Measurements from ENCODE around the gene HMGN3. TPM values are rescaled to one million over a fixed set of nuclear protein-coding genes. Genes with fewer than 3 reads are reported as not detected.

The HMGN3 gene
- total RNA-seq, 1 donor from 2014 or later = 29.9 TPM

DNA sequence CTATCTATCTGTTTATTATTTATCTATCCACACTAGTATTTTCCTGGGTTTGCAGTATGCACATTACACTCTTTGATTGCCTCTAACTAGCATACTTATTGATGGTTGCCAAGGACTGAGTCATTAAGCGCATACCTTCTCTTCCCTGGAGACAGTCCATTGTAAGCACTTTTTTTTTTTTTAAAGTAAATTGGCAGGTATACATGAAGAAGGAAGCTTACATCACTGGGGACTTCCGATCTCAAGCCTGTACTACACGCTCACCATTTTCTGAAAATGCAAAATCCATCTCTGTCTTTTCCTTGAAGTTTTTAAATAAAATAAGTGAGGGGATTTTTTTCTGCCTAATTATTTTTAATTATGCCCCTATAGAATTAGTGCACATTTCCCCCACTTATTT is 63.5 kb downstream of the HMGN3 start:
- intact Hi-C loops (cut with micrococcal nuclease) = no loop called here
- Mint-ChIP-seq H3K4me3 (no peak overlapping the region), H3K36me3 (ENCODE audit: low read depth) (no peaks in the 10 kb centered on the region), H3K27ac (no peak overlapping the region), H3K4me1 (no peaks in the 10 kb centered on the region), H3K9me3 (no peaks in the 10 kb centered on the region), H3K27me3 (no peaks in the 10 kb centered on the region)
- ChIA-PET CTCF (no interaction called here), POLR2A (no interaction called here)
- DNase-seq (no peak), ATAC-seq (ENCODE audit: low read depth) (no peak)
- TF ChIP-seq, protein P1, sequence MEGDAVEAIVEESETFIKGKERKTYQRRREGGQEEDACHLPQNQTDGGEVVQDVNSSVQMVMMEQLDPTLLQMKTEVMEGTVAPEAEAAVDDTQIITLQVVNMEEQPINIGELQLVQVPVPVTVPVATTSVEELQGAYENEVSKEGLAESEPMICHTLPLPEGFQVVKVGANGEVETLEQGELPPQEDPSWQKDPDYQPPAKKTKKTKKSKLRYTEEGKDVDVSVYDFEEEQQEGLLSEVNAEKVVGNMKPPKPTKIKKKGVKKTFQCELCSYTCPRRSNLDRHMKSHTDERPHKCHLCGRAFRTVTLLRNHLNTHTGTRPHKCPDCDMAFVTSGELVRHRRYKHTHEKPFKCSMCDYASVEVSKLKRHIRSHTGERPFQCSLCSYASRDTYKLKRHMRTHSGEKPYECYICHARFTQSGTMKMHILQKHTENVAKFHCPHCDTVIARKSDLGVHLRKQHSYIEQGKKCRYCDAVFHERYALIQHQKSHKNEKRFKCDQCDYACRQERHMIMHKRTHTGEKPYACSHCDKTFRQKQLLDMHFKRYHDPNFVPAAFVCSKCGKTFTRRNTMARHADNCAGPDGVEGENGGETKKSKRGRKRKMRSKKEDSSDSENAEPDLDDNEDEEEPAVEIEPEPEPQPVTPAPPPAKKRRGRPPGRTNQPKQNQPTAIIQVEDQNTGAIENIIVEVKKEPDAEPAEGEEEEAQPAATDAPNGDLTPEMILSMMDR (IDR thresholded peaks at IDR 0.05) = no peak

- ChIA-PET CTCF (no interaction called here), POLR2A (no interaction called here)
- ATAC-seq (ENCODE audit: low read depth) = no peak
- Mint-ChIP-seq H3K27me3 (no peaks in the 10 kb centered on the region), H3K9me3 (no peaks in the 10 kb centered on the region), H3K4me3 (no peak overlapping the region), H3K4me1 (no peaks in the 10 kb centered on the region), H3K36me3 (ENCODE audit: low read depth) (no peaks in the 10 kb centered on the region), H3K27ac (no peak overlapping the region)
- TF ChIP-seq, protein P1 (IDR thresholded peaks at IDR 0.05) = no peak
- intact Hi-C loops (cut with micrococcal nuclease) = no loop called here
- DNase-seq = no peak
Measured at GRCh38 chr6:79170431-79170830, 64.1 kb downstream of the HMGN3 start.

- ATAC-seq (ENCODE audit: low read depth) (no peak), DNase-seq (no peak)
- POLR2A ChIA-PET = no interaction called here
- no peak overlapping the region for H3K27ac Mint-ChIP-seq
- H3K9me3 Mint-ChIP-seq = no peaks in the 10 kb centered on the region
- H3K36me3 Mint-ChIP-seq (ENCODE audit: low read depth) = no peaks in the 10 kb centered on the region
- peaks cover 2% of the 10 kb centered on the region for H3K27me3 Mint-ChIP-seq
- H3K4me1 Mint-ChIP-seq = no peaks in the 10 kb centered on the region
- CTCF ChIA-PET = no interaction called here
- TF ChIP-seq, protein P1 (IDR thresholded peaks at IDR 0.05) = no peak
- no peak overlapping the region for H3K4me3 Mint-ChIP-seq
- intact Hi-C loops (cut with micrococcal nuclease) = no loop called here
Measured at GRCh38 chr6:79168695-79168980, 65.8 kb downstream of the HMGN3 start.

- intact Hi-C loops (cut with micrococcal nuclease) = no loop called here
- TF ChIP-seq, protein P1 (IDR thresholded peaks at IDR 0.05) = no peak
- CTCF ChIA-PET = no interaction called here
- H3K9me3 Mint-ChIP-seq = no peaks in the 10 kb centered on the region
- H3K4me3 Mint-ChIP-seq = no peak overlapping the region
- peaks cover 2% of the 10 kb centered on the region for H3K27me3 Mint-ChIP-seq
- no peak overlapping the region for H3K27ac Mint-ChIP-seq
- H3K4me1 Mint-ChIP-seq = no peaks in the 10 kb centered on the region
- ATAC-seq (ENCODE audit: low read depth) (no peak), DNase-seq (no peak)
- no peaks in the 10 kb centered on the region for H3K36me3 Mint-ChIP-seq (ENCODE audit: low read depth)
- POLR2A ChIA-PET = no interaction called here
Measured at GRCh38 chr6:79167931-79168694, 66.4 kb downstream of the HMGN3 start.

GRCh38 chr6:79159846-79160245 is 74.6 kb downstream of the HMGN3 start:
- CTCF ChIA-PET = no interaction called here
- TF ChIP-seq, protein P1 (IDR thresholded peaks at IDR 0.05) = no peak
- H3K36me3 Mint-ChIP-seq (ENCODE audit: low read depth) = no peaks in the 10 kb centered on the region
- intact Hi-C loops (cut with micrococcal nuclease) = no loop called here
- peaks cover 9% of the 10 kb centered on the region for H3K27me3 Mint-ChIP-seq
- POLR2A ChIA-PET = no interaction called here
- H3K4me3 Mint-ChIP-seq = no peak overlapping the region
- H3K4me1 Mint-ChIP-seq = no peaks in the 10 kb centered on the region
- no peaks in the 10 kb centered on the region for H3K9me3 Mint-ChIP-seq
- ATAC-seq (ENCODE audit: low read depth) (no peak), DNase-seq (no peak)
- no peak overlapping the region for H3K27ac Mint-ChIP-seq
